ENCODE data around the gene HES2.

DNA sequence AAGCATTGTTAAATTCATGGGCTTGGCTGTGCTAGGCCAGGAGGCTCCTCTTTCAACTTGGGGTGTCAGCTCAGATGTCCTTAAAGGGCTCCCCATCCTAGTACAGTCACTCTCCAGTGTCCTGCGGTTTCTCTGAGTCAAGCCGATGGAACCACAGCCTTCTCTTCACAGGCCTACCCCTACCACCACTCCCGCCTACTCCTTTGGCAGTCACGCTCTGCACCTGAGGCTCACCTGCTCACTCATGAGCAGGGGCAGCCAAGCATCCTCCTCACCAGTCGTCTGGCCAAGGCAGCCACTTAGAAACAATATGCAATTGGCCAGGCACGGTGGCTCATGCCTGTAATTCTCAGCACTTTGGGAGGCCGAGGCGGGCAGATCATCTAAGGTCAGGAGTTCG lies 29.7 kb downstream of the HES2 start:
- no peak for TF ChIP-seq PAX5 (IDR thresholded peaks at IDR 0.05; ENCODE audit: insufficient read depth, low read length, severe bottlenecking)
- no peak for TF ChIP-seq POLR2AphosphoS5 (IDR thresholded peaks at IDR 0.05; ENCODE audit: low read depth, low read length)
- no peak for TF ChIP-seq POLR2A (IDR thresholded peaks at IDR 0.05; ENCODE audit: low read depth, low read length)
- TF ChIP-seq TAF1 (IDR thresholded peaks at IDR 0.05; ENCODE audit: low read depth, low read length): no peak
